ENCODE results near the gene INHA. TPM values are rescaled to one million over a fixed set of nuclear protein-coding genes. Genes with fewer than 3 reads are reported as not detected.

The INHA gene
- not detected in 2 replicates for total RNA-seq

GRCh38 chr2:219572237-219573001, at the start of gene INHA:
TSS of gene INHA (plus strand) at chr2:219572310. CDS start at chr2:219572375, 65 bp downstream.

DNA sequence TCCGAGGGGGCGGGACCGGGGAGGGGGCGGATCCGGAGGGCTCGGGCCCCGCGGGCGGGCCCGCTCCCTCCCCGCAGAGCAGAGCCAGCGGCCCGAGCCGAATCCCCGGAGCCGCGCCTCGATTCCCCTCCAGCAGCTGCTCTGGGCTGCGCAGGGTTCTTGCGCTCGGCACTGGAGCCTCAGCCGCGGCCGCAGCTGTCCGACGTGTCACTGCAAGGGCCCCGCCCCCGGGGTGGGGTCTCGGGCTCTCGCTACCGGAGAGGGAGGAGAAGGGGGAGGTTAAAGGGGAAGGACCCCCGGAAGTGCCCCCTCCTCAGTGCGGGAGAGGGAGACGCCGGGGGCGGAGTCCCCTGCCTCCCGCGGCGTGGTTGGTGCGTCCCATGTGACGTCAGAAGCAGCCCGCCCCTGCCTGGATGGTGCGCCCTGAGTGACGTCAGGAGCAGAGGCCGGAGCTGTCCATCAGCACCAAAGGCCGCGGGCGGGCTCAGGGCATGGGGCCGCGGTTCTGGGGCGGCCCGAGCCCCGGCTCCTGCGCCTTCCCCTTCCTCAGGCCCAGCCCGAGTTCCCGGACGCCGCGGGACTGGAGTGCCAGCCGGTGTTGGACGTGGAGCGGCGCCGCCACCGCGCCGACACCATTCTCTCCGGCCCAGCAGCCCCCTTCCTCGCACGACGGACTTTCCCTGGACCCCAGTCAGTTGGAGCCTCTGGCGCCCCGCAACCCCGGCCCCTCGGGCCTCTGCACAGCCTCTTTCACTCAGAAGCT, 28.3 kb upstream of the INHA start, which contains the start of the genes CHPF and TMEM198:
CHPF (minus strand) TSS at position 214 of the 763 bp plus-strand sequence. CDS start 271 bp downstream, outside the sequence.
TMEM198 (plus strand) TSS at position 433 of the 763 bp plus-strand sequence. CDS start 700 bp downstream, outside the sequence.

DNA sequence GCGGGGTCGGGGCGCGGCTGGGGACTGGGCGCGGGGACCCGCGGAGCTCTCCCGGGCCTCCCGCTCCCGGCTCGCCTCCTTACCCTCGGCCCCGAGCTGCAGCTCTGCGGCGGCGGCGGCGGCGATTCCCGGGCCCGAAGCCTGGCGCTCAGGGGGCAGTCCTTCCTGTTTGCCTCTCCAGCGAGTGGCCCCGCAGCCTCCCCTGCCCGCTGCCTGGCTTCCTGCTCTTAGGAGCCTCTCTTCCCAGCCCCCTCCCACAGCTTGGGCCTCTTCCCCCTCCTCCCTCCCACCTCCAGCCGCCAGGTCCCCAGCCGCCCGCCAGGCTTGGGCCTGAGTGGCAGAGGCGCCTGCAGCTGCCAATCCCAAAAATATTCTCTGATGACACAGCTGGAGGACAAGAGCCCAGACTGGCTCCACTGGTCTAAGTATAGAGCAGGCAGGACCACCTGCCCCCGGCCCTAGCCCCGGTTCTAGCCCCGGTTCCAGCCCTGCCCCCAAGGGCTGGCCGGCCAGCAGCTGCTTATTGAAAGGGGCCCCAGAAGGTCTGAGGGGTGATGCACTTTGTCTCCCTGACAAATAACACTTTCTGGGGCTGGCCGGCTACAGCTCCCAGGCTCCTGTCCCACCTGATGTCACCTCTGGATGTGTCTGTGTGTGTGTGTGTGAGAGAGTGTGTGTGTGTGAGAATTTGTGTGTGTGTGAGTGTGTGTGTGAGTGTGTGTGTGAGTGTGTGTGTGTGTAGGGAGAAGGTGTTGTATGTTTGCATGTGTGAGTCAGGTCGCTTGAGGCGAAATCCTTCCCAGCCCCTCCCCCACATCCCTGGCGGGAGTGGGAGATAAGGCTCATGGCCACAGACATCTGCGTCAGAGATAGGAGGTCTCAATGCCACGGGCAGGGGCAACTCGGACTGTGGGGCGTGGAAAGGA, 536 bp upstream of the INHA start, which contains the start of gene OBSL1:
OBSL1 (minus strand) TSS at position 229 of the 926 bp plus-strand sequence. CDS start 307 bp downstream, outside the sequence.

GRCh38 chr2:219597552-219598307, 25.6 kb downstream of the INHA start, which contains the start of gene STK11IP:
TSS of gene STK11IP (plus strand) at chr2:219597857. CDS start at chr2:219598120, 263 bp downstream.

Other genes with a start within 250 kb of the INHA start
- not detected in 2 replicates for gene RESP18, start 239.6 kb upstream of the INHA start, total RNA-seq
- gene DNPEP, start 184.4 kb upstream of the INHA start, total RNA-seq = 55.9 and 67.2 TPM in 2 replicates
- 83.3 and 119 TPM in 2 replicates for gene DES, start 153.9 kb upstream of the INHA start, total RNA-seq
- 11.8 and 17.4 TPM in 2 replicates for gene SPEG, start 137.5 kb upstream of the INHA start, total RNA-seq
- 88.4 and 110 TPM in 2 replicates for gene GMPPA, start 73.4 kb upstream of the INHA start, total RNA-seq
- not detected in 2 replicates for gene ASIC4, start 57.8 kb upstream of the INHA start, total RNA-seq
- gene CHPF, start 28.5 kb upstream of the INHA start, total RNA-seq = 297 and 310 TPM in 2 replicates
- gene TMEM198, start 28.3 kb upstream of the INHA start, total RNA-seq = 0.53 and 3.5 TPM in 2 replicates
- 51.3 and 52.1 TPM in 2 replicates for gene OBSL1, start 771 bp upstream of the INHA start, total RNA-seq
- 13.0 and 14.4 TPM in 2 replicates for gene STK11IP, start 25.5 kb downstream of the INHA start, total RNA-seq
- 5.5 and 5.7 TPM in 2 replicates for gene SLC4A3, start 55.3 kb downstream of the INHA start, total RNA-seq

Measured in myometrial cell (primary cell).